Gastroesophageal sphincter (tissue), 3 donors: ENCODE data around the gene NR2F6.

ENCODE experiments used
- CTCF ChIP-seq, 4 experiments: fragments of 200-600 bp in 2 of 4; fragments of 450-650 bp in 2 of 4; sonication (generic) in 1 of 4; IDR thresholded peaks; one replicate each; pipeline ENCODE4 v1.5.1; 2017 to 2019; ENCODE audit warnings: antibody characterized with exemption in 4 of 4, mild to moderate bottlenecking in 2 of 4, moderate library complexity in 2 of 4
- EP300 ChIP-seq: sonication (generic); formaldehyde crosslinking; IDR thresholded peaks from one replicate; pipeline ENCODE4 v1.6.1; 2017; ENCODE audit warnings: antibody characterized with exemption, mild to moderate bottlenecking

- TF ChIP-seq CTCF (IDR thresholded peaks at IDR 0.05): no peak
- TF ChIP-seq EP300: no peak
These were observed 17.8 kb downstream of the NR2F6 start for GRCh38 chr19:17227798-17228367.
